CD4-positive, alpha-beta T cell treated with Interleukin-6 for 4 hours (primary cell): Measurements from ENCODE around the gene SPATA31E1.
"Not testable (repeated sequence)": the region's sequence is repeated elsewhere in the genome, so short reads cannot be mapped to it uniquely, and the experiment has no call there.

Experiments used
- DNase-seq: peaks from one replicate; pipeline ENCODE4 v3.0.0-alpha.2; 2020; ENCODE audit warnings: mixed read lengths

Gene SPATA31E1

GRCh38 chr9:87937352-87937751 is 54.7 kb downstream of the SPATA31E1 start:
- DNase-seq: not testable (repeated sequence)

- not testable (repeated sequence) for DNase-seq
Observed at GRCh38 chr9:87937918-87938317, 55.2 kb downstream of the SPATA31E1 start.

GRCh38 chr9:87938336-87938735 is 55.7 kb downstream of the SPATA31E1 start:
- DNase-seq: not testable (repeated sequence)
